Measurements from ENCODE around the gene TBPL2.
"Not testable (repeated sequence)": the region's sequence is repeated elsewhere in the genome, so short reads cannot be mapped to it uniquely, and the experiment has no call there.

Gene TBPL2

DNA sequence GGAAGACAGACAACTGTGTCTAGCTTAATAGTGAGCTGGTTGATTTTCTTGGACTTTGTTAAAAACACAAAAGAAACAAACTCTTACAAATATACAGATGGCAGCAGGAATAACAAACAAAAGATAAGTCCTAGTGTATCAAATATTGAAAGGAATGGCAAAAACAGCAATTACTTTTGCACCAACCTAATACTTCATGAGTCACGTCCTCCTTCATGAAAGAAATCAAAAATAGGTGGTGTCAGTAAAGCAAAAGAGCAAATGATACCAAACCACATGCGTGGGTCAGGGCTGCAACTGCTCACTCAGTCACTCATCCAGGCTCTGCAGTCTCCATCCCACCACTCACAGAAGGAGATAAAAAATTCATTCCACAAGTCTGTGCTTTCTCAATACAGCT is 40.6 kb downstream of the TBPL2 start:
- DNase-seq: no peak

DNA sequence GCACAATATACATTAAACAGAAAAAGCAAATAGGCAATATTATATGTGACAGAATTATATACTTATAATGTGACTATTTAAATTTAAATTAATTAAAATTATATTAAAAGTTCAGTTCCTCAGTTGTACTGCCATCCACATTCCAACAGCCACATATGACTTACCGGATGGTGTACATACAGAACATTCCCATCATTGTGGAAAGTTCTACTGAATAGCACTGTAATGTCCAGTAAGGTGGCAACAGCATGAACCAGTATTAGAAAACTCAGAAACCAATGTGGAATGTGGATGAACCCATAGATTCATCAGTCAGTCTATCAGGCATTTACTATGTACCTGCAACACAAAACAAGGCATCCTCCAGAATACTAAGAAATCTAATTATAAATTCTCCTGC is 41.2 kb downstream of the TBPL2 start:
- DNase-seq: no peak

DNA sequence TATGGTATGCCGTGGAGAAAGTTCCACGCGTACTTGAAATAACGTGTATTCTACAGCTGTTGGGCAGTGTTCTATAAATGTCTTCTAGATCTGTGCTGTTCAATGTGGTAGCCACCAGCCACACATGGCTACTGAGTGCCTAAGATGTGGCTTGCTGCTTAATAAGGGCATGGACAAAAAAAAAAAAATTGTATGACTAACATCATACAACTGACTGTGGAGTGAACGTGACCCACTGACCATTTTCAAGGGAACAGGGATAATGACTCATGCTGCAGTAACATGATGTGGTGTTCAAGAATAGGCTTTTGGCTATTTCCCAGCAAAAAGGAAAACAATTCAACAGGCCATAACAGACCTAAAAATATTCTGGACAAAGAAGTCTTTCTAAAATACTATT is 41.7 kb downstream of the TBPL2 start:
- DNase-seq: no peak

DNA sequence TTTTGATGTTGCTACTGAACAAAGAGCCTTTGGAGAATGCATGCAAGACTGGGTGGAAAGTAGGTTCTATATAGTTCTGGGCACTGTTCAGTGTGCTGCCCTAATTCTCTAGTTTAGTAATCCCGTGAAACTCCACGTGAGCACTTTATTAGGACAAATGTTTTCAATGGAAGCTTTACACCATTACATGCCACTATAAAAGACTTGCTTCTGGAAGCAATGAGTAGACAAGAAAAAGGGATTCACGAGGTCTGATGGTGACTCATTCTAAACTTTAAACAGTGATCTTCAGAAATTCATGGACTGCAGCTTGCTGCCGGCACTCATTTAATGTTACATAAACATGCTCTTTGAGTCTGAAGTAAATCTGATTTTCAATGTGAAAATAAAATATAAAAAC is 51.1 kb downstream of the TBPL2 start:
- DNase-seq: no peak

DNA sequence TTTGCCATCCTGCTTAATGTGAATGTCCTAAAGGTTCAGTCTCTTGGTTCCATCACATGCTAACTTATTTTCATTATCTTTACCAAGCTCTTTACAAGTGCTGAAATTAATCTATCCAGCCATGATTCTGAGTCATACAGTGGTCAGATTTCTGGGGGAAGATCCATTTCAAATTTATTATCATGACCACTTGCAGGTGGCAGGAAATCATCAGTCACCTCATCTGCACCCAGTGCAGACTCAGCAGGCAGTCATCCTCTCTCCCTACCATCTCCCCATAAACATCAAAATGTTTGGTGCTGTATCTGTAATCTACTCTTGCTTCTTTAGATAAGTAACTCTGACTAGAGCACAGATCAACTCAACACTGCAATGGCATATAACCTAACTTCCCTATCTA is 52.3 kb downstream of the TBPL2 start:
- DNase-seq: no peak

DNA sequence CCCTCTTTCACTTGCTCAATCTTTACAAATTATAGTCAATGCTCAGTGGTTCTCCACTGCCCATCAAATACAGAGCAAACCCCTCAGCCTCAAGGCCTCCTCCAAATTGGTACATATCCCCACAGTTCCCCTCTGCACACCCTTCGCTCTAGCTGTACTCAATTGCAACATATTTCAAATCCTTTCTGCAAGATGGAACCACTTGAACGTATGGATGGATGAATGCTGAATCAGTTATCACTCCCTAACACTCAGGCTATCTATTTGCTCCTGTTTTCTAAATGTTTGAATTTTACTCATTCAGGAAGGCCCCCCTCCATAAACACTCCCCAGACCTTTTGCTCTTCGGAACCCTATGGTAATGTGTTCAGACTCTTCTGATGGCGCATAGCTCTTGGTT is 53.3 kb downstream of the TBPL2 start:
- no peak for DNase-seq

DNA sequence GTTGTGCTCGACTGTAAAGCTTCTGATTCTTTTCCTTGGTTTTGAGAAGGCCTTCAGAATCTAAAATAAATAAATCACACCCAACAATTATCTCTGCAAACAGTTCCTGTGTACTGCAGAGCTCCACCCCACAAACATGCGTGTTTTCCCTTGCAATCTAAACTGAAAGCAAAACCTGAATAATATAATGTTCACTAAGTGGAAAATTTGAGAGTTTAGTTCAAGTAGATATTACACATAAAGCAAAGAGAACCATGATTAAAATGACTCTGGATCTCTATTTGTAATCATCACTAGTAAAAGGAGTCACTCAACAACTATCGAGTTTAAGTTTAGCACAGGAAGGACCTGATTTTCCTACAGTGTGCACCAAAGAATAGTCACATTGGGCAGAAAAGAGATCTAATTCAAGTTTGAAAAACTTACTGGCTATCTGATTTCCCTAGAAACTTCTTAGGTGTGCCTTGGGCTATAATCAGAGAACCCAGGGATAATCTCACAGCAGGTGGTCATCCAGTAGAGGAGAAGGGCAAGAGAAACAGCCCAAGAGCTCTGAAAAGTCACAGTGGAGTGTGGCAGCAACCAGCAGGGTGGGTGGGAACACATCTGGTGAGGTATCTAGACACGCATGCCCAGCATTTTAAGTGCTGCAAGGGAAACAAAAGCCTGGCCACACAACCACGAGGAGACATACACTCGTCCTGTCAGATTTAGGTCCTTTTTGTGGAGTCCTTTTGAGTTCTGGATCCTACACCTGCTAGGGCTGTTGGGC is 54.2 kb downstream of the TBPL2 start:
- no peak for DNase-seq

DNA sequence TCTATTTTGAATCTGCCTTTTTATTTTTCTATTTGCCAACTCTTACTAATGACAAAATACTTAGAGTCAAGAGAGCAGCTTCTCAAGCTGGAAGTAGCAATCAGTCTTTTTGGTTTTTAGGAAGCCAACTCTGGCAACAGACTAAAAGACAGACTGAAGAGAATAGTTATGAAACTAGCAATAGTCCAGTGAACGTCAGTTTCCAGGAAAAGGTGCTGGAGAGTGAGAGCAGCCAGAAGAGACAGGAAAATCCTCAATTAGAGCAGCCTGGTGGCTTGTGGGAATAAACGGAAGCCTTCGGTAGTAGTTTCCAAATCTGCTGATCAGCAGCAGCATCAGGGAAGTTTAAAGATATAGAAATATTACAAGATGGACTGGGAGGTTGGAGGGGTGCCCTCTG is 55.9 kb downstream of the TBPL2 start:
- no peak for DNase-seq

DNA sequence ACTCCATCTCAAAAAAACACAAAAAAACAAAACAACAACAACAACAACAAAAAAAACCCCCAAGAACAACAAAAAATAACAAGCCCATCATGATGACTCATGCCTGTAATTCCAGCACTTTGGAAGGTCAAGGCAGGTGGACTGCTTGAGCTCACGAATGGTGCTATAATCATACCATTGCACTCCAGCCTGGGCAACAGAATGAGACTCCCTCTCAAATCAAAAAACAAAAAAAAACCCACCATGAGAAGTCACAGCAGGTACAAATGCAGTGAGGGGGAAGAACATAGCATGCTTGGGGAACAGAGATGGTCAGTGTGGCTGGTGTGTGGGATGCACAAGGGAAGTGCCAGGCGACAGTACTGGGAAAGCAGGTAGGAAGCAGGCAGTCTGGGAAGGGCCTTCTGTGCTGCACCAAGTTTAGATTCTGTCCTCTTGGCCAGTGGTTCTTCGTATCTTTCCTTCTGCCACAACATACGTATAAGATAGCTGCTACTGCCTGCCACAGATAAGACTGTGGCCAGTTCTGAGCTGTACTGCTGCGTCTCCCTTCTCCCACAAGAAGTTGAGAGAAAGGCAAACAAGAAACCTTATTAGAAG is 56.8 kb downstream of the TBPL2 start:
- DNase-seq: no peak

DNA sequence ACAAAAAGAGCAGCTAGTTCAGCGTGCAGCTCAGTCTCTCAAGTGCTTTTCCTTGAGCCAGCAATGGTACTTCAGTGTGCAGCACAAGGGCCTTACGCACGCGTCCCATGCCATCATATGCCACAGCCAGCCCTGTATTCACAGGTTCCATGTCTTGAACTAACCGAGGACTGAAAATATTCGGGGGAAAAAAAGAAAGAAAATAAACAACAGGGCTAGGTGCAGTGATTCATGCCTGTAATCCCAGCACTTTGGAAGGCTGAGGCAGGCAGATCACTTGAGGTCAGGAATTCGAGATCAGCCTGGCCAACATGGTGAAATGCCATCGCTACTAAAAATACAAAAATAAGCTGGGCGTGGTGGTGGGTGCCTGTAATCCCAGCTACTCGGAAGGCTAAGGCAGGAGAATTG is 57.4 kb downstream of the TBPL2 start:
- DNase-seq: not testable (repeated sequence)

DNA sequence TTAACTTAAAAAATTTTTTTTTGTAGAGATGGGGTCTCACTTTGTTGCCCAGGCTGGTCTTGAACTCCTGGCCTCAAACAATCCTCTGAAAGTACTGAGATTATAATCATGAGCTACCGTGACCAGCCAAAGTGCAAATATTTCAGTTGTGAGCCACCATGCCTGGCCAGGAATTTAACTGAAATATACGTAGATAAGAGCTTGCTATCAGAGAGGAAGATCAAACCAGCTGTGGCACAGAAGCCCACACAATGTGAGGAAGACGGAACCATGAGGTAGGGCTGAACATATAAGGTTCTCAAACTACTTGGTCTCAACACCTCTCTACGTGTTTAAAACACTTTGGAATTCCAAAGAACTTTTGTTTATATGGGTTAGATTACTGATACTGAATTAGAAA is 57.9 kb downstream of the TBPL2 start:
- DNase-seq: no peak

DNA sequence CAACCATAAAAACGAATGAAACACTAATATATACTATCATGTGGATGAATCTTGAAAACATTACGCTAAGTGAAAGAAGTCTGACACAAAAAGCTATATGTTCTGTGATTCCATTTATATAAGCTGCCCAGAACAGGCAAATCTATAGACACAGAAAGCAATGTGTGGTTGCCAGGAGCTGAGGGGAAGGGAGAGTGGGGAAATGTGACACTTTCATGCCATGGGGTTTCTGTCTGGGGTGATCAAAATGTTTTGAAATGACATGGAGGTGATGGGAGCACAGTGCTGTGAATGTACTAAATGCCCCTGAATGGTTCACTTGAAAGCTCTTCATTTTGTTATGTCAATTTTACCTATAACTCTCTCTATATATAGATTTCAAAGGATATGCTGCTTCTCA is 58.9 kb downstream of the TBPL2 start:
- no peak for DNase-seq

DNA sequence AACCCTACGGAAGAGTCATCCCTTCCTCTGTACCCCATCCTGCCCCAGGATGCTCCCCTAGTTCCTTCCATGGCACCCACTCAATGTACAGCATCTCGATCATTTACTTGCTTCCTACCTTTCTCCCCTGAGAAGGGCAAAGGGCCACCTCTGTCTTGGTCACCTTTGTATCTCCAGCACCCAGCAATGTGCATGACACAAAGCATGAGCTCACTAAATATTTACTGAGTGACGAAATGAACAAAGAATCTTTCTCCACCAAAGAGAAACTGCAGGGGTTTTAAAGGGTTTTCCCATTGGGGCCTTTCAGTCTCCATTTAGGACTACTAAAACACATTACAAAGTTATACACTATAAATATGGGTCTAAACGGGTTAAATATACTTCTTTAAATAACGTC is 59.4 kb downstream of the TBPL2 start:
- DNase-seq: no peak

DNA sequence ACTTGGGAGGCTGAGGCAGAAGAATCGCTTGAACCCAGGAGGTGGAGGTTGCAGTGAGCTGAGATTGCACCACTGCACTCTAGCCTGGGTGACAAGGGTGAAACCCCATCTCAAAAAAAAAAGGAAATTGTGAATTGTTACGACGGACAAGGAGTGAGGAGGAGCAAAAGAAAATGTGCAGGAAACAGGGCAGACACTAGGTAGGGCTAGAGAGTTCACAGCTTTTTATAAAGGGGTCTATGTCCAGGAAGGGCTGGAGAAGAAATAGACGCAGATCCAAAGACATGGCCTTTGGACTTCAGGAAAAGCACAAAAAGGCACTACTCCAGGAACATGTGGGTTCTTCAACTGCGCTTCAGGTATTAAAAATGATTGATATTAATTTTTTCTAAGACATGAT is 63.2 kb downstream of the TBPL2 start:
- no peak for DNase-seq

DNA sequence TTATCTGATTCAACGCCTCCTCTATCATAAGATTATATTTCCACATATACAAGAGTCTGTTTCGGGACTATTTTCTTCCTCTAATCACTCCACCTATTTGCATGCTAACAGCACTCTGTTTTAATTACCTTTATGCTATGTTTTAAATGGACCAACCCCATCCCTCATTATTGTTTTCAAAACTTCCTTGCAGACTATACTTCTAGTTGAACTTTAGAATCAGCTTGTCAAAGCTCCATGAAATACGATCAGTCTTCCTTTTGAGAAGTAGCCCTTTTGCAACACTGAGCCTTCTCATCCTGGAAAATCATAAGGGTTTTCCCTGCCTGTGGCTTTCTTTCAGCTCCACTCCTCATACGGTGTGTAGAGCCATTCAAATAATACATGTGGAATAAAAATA is 65.6 kb downstream of the TBPL2 start:
- DNase-seq: no peak

DNA sequence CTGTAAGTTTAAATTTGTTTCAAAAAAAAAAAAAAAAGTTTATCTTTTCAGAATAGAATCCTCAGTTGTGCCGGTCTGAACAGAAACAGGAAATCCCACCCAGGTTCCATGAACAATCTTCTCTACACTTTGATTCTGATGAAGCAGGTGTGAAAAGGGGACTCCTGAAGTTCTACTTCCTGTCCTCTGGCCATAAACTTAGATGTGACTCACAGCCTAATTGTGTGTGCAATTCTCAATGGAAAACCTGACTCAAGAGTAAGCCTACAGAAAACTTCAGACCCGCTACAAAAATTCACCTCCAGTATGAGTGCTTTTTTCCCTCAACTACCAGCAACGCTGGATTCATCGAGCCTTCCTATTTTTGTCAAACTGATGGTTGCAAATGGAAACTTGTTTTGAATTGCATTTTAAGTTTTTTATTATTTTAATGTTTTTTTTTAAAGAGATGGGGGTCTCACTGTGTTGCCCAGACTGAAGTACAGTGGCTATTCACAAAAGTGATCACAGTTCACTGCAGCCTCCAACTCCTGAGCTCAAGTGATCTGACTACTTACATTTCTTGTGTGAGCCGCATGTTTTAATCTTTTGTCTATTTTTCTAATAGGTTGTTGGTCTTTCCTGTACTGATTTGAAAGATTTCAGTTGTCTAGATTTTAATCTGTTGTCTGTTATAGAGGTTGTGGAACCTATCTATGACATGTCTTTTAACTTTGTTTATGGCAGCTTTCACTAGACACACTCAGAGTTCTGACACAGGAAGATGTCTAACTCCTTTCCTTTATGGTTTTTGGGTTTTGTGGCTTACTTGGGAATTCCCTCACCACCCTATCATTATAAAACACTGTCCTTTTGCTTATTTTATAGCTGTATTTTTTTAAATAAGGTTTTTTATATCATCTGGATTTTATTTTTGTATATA is 66.4 kb downstream of the TBPL2 start:
- DNase-seq: no peak

DNA sequence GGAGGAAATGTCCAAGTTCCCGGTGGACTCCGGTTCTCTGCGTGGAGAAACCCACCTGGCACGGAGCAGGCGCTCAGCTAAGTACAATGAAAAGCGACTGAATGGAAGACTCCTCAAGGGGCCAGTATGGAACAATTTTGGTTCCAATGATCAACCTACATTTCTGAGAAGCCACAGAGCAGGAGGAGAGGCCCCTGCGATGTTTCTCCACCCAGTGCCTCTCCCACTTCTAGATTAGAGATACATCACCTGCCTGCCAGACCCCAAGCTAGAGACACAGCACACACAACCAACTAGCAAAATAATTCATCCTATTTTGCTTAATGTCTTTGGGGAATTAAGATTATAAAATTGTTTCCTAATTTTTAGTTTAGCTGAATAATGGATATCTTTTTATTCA is 67.6 kb downstream of the TBPL2 start:
- DNase-seq: no peak

DNA sequence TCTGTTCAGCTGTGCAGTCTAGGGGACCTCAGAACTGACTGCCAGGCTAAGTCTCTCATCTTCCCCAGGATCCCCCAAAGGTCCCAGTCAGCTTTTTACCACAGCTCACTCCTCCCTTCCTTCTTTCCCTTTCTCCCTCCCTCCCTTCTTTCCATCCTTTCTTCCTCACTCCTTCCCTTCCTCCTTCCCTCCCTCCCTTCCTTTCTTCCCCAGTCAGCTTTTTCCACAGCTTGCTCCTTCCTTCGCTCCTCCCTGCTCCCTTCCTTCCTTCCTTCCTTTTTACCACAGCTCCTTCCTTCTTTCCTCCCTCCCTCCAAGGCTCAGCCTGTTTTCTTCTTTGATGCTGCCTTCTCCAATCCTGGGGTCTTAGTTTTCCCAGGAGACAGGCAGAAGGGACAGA is 68.0 kb downstream of the TBPL2 start:
- no peak for DNase-seq

DNA sequence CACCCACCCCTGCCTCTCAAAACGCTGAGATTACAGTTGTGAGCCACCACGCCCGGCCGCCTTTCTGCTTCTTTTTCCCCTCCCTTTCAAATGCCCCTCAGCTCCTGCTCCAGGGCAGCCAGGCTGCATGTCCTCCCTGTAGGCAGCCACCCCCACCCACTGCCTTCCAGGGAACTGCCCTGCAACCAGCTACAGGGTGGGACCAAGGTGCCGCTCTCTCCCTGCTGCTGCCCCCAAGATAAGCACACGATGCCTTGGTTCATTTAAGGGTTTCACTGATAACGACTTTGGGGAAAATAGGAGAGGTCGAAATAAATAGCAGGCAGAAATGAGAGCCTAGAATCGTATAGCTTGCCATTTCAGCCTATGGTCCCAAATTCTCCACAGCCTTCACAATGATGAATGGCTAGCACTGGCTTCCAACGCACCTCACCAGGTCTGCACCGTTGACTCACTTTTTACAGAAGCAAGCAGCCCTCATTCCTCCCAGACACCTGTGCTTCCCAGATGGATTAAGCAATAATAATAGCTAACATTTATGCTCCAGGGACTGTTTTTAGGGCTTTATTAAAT is 69.4 kb downstream of the TBPL2 start:
- no peak for DNase-seq

DNA sequence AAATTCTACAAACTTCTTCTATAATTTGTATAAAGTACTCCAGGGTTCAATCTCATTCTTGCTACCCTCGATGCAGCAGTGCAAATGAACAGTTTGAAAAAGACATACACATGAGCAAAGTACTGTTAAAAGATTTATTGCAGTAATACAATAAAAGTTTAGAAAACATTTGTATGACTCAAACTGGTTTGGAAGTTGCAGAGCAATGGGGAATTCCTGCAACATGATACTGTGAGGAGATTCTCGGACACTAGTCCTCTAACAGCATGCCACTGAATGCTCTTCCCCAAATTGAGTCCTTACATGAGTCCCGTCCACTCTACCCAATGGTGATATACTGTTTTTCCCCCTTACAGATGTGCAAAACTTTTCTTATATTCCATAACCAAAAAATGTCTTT is 74.1 kb downstream of the TBPL2 start:
- DNase-seq: no peak

All from hippocampal formation (tissue), 2 donors.